Mucosa of rectum (tissue), 2 donors: ENCODE measurements around the gene MFRP.

Experiments
- H3K27ac ChIP-seq, 2 donors: one replicate each; pipeline ENCODE4 v1.7.0; 2013; ENCODE audit warnings: inconsistent platforms in 2 of 2, low read depth in 2 of 2, low read length in 2 of 2
- H3K27me3 ChIP-seq, 2 donors: one replicate each; pipeline ENCODE4 v1.7.0; 2013; ENCODE audit warnings: low read length in 2 of 2; ENCODE audit not compliant: control insufficient read depth in 2 of 2, insufficient read depth in 2 of 2
- H3K36me3 ChIP-seq, 2 donors: one replicate each; pipeline ENCODE4 v1.7.0; 2013; ENCODE audit warnings: low read length in 2 of 2; ENCODE audit not compliant: control insufficient read depth in 2 of 2, insufficient read depth in 2 of 2
- H3K4me1 ChIP-seq, 2 donors: one replicate each; pipeline ENCODE4 v1.7.0; 2013; ENCODE audit warnings: low read length in 2 of 2, mild to moderate bottlenecking in 1 of 2; ENCODE audit not compliant: control insufficient read depth in 2 of 2, insufficient read depth in 2 of 2
- H3K4me3 ChIP-seq, 2 donors: one replicate each; pipeline ENCODE4 v1.7.0; 2013; ENCODE audit warnings: low read length in 2 of 2
- H3K9ac ChIP-seq, 2 donors: one replicate each; pipeline ENCODE4 v1.7.0; 2013; ENCODE audit warnings: low read length in 2 of 2, low read depth in 1 of 2, mild to moderate bottlenecking in 1 of 2
- H3K9me3 ChIP-seq, 2 donors: one replicate each; pipeline ENCODE4 v1.7.0; 2013; ENCODE audit warnings: low read length in 2 of 2; ENCODE audit not compliant: control insufficient read depth in 2 of 2
- donor health status: healthy.
- donor health status: Normal muscosa, but diverticular disease.

The MFRP gene

DNA sequence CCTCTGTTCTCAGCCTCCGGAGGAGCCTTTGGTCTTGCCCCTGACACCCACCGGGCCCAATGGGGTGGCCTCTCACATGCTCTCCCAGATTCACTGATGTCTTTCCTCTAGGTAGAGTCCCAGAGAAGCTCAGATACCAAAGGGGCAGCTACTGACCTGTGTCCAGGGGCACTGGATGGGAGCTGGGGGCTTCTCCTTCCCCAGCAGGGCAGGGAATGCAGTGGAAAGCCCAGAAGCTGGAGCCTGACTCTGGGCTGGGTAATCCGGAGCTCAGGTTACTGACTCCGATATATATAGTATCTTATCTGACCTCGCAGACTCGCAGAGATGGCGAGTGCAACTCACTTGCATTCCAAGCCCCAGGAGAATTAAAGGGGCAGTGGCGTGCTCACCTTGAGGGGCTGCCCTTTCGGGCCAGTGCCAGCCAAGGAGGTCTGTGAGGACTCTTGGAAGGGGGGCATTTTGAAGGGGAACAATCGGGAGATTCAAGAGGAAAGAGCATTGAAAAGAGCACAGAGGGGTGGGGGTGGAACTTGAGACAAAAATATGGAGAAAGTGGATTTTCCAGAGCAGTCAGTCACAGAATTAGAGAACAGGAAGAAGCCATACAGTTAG lies 32.5 kb upstream of the MFRP start:
- Histone ChIP-seq H3K27me3 (peaks cover 0 to 7% of the 10 kb centered on the region in 2 donors), H3K9me3 (no peaks in the 10 kb centered on the region), H3K4me3 (no peak overlapping the region), H3K36me3 (no peaks in the 10 kb centered on the region), H3K9ac (no peak overlapping the region), H3K4me1 (peaks cover 14 to 21% of the 10 kb centered on the region in 2 donors), H3K27ac (no peak overlapping the region)

DNA sequence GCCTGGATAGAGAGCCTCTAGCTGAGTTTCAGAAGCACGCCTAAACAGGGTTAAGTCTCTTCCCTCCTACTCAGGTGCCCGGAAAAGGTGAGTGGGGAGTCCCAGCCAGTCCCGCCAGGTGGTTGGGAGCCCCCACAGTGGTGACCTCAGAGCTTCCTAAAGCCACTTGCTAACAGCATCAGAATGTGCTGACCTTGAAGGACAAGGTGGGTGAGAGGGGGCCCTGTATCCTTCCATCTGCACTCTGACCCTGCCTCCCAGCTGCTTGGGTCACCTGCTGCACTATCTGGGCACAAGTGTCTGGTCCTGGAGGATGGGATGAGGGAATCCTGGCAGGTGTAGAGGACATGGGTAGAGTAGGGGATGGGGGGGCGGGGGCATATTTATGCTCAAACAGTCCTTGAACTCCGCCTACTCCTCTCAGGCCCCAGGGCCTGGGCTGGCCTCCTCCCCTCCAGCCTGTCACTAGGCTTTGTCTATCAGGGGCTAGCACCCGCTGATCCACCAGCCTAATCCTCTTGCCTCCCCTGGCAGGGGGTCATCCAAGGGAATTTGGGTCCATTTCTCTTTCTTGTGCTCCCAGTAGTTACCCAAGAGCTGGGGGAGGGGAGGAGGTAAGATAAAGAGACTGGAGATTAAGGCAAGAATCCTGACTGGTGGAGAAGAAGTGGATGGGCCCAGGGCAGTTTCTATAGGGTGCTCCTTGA lies 31.6 kb upstream of the MFRP start:
- no peaks in the 10 kb centered on the region for H3K9me3 ChIP-seq
- H3K36me3 ChIP-seq: no peaks in the 10 kb centered on the region
- H3K27me3 ChIP-seq: peaks cover 0 to 3% of the 10 kb centered on the region in 2 donors
- no peak overlapping the region for H3K9ac ChIP-seq
- H3K4me1 ChIP-seq: peaks cover 14 to 21% of the 10 kb centered on the region in 2 donors
- H3K27ac ChIP-seq: no peak overlapping the region
- no peak overlapping the region for H3K4me3 ChIP-seq

DNA sequence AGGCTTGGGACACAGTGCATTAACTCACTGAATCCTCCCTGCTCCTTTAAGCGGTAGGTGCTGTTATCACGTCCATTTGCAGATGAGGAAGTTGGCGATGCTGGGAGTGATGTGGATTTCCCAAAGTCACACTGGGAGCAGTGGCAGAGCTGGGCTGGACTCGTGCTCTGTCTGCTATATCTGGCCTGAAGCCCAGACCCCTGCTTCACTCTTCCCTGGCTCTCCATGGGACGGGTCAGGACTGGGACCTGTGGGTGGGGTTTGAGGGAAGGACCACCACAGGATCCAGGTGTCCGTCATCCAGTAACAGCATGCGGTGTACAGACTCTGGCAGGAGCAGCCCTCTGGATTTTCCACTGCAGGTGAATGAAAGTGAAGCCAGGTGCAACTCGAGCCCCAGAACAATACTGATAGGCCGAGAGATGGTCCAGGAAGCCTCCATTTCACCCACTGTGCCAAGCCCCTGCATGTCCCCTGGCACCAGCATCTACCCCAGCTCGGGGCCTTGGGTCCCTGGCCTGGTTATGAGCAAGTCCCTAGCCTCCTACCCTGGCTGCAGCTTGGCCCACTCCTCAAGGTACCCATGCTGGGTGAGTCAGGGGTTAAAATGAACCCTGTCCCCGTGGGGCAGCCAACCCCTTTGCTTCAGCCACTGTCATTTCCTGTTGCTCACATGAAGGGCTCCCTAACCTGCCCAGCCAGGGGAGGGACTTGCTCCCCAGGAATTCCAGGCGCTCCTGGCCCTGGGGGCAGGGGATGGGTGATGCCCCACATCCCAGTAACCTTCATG lies 30.8 kb upstream of the MFRP start:
- Histone ChIP-seq H3K4me3 (no peak overlapping the region), H3K9ac (no peak overlapping the region), H3K27ac (no peak overlapping the region), H3K4me1 (peaks cover 14 to 21% of the 10 kb centered on the region in 2 donors), H3K27me3 (peaks cover 0 to 1% of the 10 kb centered on the region in 2 donors), H3K9me3 (no peaks in the 10 kb centered on the region), H3K36me3 (no peaks in the 10 kb centered on the region)

DNA sequence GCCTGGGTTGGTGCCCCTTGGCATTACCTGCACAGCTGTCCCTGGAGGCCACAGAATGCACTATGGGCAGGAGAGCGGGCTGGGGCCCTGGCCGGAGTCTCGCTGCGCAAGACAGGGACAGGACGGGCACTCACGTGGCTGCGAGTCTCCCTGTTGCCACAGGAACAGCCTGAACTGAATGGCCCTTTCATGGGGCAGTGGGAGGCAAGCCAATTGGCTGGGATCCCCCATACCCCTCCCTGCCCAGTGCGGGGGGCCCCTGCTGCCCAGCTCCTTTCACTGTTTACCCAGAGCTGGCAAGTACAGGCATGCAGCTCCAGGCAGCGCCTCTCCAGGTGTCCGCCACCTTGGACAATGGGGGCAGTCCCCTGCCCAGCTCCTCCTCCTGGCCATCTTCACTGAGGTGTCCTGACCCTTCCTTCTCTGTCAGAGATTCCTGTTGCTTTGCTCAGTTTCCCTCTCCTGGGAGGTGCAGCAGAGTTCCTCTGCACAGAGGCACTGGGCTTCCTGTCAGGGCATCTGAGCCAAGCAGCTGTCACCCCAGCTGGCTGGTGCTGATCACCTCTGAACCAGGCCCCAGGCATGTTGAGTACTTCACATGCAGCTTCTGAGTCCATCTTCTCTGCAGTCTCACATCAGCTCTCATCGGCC lies 29.8 kb upstream of the MFRP start:
- Histone ChIP-seq H3K27ac (peak overlapping the region; percentile 42 to 58), H3K36me3 (no peaks in the 10 kb centered on the region), H3K4me3 (no peak overlapping the region), H3K27me3 (peaks cover 0 to 1% of the 10 kb centered on the region in 2 donors), H3K4me1 (peaks cover 7 to 17% of the 10 kb centered on the region in 2 donors), H3K9ac (no peak overlapping the region), H3K9me3 (no peaks in the 10 kb centered on the region)

DNA sequence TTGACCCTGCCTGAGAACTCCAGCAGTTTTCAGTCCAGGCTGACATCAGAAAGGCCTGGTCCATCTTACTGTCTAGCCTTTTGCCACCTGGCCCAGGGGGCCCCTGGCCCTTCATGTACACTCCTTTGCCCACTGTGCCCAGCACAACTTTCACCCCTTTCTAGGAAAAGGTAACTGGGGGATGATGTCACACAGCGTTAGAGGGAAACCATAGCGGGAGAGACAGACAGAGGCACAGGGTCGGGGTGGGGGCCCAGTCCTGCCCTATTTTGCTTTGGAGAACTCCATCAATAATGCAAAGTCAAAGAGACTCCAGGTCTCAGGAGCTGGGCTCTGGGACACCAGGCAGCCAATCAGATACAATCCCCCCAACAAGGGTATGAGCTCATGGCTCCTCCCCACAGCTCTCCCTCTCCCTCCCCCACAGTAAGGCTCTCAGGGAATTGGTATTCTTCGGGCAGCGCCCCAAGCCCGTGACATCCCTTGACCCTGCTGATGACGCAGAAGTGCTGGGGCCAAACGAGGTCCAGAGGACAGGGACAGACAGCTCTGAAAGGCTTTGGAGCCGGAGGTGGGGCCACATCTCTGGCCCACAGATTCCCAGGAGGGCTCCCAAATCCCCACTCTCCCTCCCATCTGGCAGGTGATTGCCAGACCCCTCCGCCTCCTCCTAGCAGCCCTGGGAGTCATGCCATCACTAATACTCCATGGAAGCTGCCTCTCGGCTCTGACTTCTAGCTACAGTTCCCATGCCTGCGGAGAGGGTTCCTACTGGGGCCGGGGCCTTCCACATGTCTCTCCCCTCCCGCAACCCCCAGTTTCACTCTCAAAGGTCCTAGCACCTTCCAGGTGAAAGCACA lies 29.1 kb upstream of the MFRP start:
- Histone ChIP-seq H3K4me1 (peaks cover 7 to 21% of the 10 kb centered on the region in 2 donors), H3K9ac (peak overlapping the region in 1 of 2 donors; percentile 17), H3K9me3 (no peaks in the 10 kb centered on the region), H3K36me3 (no peaks in the 10 kb centered on the region), H3K27ac (peak overlapping the region; percentile 42 to 58), H3K27me3 (no peaks in the 10 kb centered on the region), H3K4me3 (no peak overlapping the region)

DNA sequence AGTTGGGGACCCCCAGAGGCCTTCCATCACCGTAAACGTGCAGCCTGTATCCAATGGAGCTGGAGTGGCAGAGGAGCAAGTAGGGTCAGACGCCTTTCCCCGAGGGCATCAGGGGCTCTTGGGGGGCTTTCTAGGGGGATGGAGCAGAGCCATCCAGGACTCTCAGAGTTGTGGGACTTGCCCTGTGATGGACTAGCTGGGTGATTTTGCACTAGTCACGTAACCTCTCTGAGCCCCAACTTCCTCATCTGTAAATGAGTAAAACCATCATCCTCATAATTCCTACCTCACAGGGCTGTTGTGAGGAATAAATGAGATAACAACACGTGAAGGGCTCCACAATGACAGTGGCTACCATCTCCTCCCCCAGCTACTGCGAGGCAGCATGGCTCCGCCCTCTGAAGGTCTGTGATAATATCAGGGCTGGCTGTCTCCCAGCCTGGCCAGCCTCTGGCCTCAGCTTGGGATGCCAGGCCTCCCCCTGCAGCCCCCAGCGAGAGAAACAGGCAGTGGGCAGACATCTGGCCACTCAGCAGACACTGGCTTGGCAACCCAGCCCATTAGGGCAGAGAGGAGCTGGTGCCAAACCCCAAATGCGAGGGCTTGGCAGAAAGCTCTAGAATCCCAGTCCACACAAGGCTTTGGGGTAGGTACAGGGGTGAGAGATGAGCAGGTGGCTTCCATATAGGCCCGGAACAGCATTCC lies 28.3 kb upstream of the MFRP start:
- no peaks in the 10 kb centered on the region for H3K9me3 ChIP-seq
- H3K4me1 ChIP-seq: peaks cover 12 to 28% of the 10 kb centered on the region in 2 donors
- peak overlapping the region; percentile 2 to 58 for H3K27ac ChIP-seq
- H3K36me3 ChIP-seq: no peaks in the 10 kb centered on the region
- peak overlapping the region in 1 of 2 donors; percentile 17 for H3K9ac ChIP-seq
- H3K4me3 ChIP-seq: no peak overlapping the region
- no peaks in the 10 kb centered on the region for H3K27me3 ChIP-seq

DNA sequence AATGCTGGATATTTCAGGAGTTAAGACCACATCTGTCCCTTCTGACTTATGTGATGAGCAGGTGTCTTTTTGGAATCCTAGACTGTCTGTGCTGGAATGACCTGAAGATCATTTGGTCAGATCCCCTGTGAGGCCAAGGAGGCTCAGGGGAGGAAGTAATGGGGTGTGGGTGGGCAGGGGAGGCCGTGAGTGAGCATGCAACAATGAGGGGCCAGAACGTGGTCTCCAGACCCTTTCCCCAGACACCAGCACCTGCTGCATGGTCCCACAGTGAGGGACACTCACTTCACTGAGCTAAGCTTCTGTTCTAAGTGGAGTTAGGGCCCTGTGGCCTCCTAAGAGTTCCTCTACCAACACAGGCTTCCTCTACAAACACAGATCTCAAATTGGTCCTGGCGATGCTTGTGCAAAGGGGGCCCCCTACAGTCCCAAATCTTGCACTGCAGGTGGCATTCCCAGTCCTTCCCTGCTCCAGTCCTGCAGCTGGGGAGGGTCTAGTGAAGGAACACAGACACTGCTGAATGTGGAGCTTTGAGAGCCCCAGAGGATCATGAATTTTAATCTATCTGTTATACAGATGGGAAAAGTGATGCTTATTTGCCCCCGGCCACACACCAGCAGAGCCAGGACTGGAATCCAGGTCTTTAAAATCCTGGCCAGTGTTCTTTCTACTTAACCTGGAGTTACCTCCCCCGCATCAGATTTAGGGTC lies 27.6 kb upstream of the MFRP start:
- no peak overlapping the region for H3K4me3 ChIP-seq
- peaks cover 18 to 35% of the 10 kb centered on the region in 2 donors for H3K4me1 ChIP-seq
- H3K9ac ChIP-seq: no peak overlapping the region
- H3K9me3 ChIP-seq: no peaks in the 10 kb centered on the region
- H3K36me3 ChIP-seq: no peaks in the 10 kb centered on the region
- no peaks in the 10 kb centered on the region for H3K27me3 ChIP-seq
- no peak overlapping the region for H3K27ac ChIP-seq

DNA sequence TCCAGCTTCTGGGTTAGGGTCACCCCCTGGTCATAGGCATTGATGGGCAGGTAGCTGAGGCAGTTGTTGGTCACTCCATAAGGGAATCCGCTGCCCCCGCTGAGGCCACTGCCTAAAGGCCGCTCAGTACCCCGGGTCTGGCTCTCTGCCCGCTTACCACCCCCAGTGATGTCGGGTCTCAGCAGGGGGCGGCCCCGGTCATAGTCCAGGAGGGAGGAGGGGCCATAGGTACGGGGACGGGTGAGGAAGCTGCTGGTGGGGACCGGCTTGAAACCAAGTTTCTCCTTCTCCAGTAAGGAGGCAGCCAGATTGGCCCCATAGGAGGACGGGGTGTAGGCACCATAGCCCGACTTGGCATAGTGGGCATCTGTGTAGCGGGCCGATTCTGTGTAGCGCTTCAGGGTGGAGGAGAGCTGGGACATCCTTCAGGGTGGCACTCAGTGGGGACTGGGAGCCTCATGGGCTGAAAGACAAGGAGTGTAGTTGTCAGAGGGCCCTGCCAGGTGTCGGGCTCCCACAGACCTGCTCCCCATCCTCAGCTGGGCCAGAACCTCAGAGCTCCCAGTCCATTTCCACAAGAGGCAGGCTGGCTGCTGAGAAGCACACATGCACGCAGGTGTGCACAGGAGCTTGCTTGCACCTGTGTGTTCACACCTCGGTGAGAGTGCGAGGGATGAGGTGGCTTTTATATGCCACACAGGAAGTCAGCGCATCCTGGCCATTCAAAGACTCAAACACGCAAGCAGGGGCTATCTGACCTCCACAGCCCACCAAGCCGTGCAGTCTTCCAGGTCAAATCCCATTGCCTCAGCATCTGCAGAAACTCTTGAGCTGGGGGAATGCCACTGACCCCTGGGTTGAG lies 26.8 kb upstream of the MFRP start:
- peaks cover 25 to 43% of the 10 kb centered on the region in 2 donors for H3K4me1 ChIP-seq
- no peaks in the 10 kb centered on the region for H3K9me3 ChIP-seq
- no peak overlapping the region for H3K27ac ChIP-seq
- no peaks in the 10 kb centered on the region for H3K27me3 ChIP-seq
- no peak overlapping the region for H3K9ac ChIP-seq
- no peaks in the 10 kb centered on the region for H3K36me3 ChIP-seq
- no peak overlapping the region for H3K4me3 ChIP-seq
